Sigmoid colon (tissue), 4 donors: ENCODE measurements around the gene PHKB.

Experiments used
- POLR2AphosphoS5 ChIP-seq, 4 donors: sonication (generic); formaldehyde crosslinking; IDR thresholded peaks; one replicate each; pipeline ENCODE4 v1.6.1; 2017; ENCODE audit warnings: antibody characterized with exemption in 4 of 4
- TF ChIP-seq, protein P1 (sequence below), 4 experiments: fragments of 450-650 bp in 3 of 4; fragments of 200-600 bp in 1 of 4; IDR thresholded peaks; one replicate each; pipeline ENCODE4 v1.5.1; 2016 to 2019; ENCODE audit warnings: antibody characterized with exemption in 4 of 4, mild to moderate bottlenecking in 3 of 4, moderate library complexity in 2 of 4

DNA sequence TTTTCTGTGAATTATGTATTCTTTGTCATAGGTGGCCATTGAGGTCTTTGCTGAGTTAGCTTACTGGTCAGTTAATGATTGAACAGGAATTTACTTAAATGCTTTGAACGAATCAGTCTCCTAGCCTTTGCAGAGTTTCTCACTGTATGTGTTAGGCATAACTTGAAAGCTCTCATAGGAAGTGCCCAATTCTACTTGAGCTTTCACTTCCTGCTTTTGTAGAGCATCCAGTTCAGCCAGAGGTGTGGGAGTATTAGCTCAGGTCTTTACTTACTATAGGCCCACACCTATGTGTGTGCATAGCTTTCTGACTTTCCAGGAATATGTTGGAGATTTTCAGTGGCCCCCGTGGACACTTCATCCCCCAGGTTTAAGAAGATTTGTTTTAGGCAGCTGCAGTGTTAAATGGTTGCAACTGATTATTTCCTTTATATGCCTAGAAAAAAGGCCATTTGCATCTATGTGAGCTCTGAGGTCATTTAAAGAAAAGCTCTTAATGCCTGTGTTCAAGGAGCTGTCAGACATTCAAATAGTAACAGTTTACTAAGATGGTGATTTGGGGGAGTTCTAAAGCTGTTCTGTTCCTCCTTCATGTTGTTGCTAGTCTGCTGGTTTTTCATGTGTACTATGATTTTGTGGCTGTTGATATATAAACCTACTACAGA is 62.3 kb downstream of the PHKB start:
- TF ChIP-seq, protein P1, sequence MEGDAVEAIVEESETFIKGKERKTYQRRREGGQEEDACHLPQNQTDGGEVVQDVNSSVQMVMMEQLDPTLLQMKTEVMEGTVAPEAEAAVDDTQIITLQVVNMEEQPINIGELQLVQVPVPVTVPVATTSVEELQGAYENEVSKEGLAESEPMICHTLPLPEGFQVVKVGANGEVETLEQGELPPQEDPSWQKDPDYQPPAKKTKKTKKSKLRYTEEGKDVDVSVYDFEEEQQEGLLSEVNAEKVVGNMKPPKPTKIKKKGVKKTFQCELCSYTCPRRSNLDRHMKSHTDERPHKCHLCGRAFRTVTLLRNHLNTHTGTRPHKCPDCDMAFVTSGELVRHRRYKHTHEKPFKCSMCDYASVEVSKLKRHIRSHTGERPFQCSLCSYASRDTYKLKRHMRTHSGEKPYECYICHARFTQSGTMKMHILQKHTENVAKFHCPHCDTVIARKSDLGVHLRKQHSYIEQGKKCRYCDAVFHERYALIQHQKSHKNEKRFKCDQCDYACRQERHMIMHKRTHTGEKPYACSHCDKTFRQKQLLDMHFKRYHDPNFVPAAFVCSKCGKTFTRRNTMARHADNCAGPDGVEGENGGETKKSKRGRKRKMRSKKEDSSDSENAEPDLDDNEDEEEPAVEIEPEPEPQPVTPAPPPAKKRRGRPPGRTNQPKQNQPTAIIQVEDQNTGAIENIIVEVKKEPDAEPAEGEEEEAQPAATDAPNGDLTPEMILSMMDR (IDR thresholded peaks at IDR 0.05), result no peak
- TF ChIP-seq POLR2AphosphoS5 (IDR thresholded peaks at IDR 0.05), result no peak
